ENCODE measurements around the gene LAMA1. TPM values are rescaled to one million over a fixed set of nuclear protein-coding genes. Genes with fewer than 3 reads are reported as not detected.

The LAMA1 gene
- total RNA-seq, 4 donors from 2014 or later, result under 0.01 to 1.0 (median 0.60) TPM

GRCh38 chr18:6951336-6952090 lies 166.1 kb downstream of the LAMA1 start:
- ATAC-seq, result no peak
- Histone ChIP-seq H3K9me3 (no peaks in the 10 kb centered on the region), H3K4me1 (no peaks in the 10 kb centered on the region), H3K36me3 (no peaks in the 10 kb centered on the region), H3K27me3 (peaks cover 16% of the 10 kb centered on the region), H3K27ac (no peak overlapping the region), H3K4me3 (no peak overlapping the region)
- TF ChIP-seq EP300 (IDR thresholded peaks at IDR 0.05) (no peak), CTCF (IDR thresholded peaks at IDR 0.05) (no peak), POLR2A (IDR thresholded peaks at IDR 0.05) (no peak), POLR2AphosphoS5 (IDR thresholded peaks at IDR 0.05) (no peak)
- WGBS, 2 donors (ENCODE audit: low coverage in 1 of 2), result 72 to 80% methylated on average over 1 to 13 of the region's 17 CpGs

- no peak overlapping the region for H3K4me3 ChIP-seq
- H3K27me3 ChIP-seq, result peaks cover 16% of the 10 kb centered on the region
- no peak overlapping the region for H3K27ac ChIP-seq
- TF ChIP-seq POLR2AphosphoS5 (IDR thresholded peaks at IDR 0.05) (no peak), CTCF (IDR thresholded peaks at IDR 0.05) (no peak), POLR2A (IDR thresholded peaks at IDR 0.05) (no peak), EP300 (IDR thresholded peaks at IDR 0.05) (no peak)
- no peaks in the 10 kb centered on the region for H3K36me3 ChIP-seq
- ATAC-seq, result no peak
- H3K4me1 ChIP-seq, result no peaks in the 10 kb centered on the region
- H3K9me3 ChIP-seq, result no peaks in the 10 kb centered on the region
- WGBS, 2 donors (ENCODE audit: low coverage in 1 of 2), result 82 to 84% methylated on average over 6 to 9 of the region's 14 CpGs
These were observed 167.0 kb downstream of the LAMA1 start for GRCh38 chr18:6950641-6951040.

GRCh38 chr18:6949800-6950586 lies 167.6 kb downstream of the LAMA1 start:
- WGBS, 2 donors (ENCODE audit: low coverage in 1 of 2), result 46 to 76% methylated on average over 8 to 9 of the region's 11 CpGs
- H3K9me3 ChIP-seq, result no peaks in the 10 kb centered on the region
- H3K4me3 ChIP-seq, result no peak overlapping the region
- H3K27me3 ChIP-seq, result peaks cover 16% of the 10 kb centered on the region
- no peaks in the 10 kb centered on the region for H3K4me1 ChIP-seq
- no peak for ATAC-seq
- H3K36me3 ChIP-seq, result no peaks in the 10 kb centered on the region
- no peak overlapping the region for H3K27ac ChIP-seq
- TF ChIP-seq CTCF (IDR thresholded peaks at IDR 0.05), result no peak
- no peak for TF ChIP-seq EP300 (IDR thresholded peaks at IDR 0.05)
- no peak for TF ChIP-seq POLR2AphosphoS5 (IDR thresholded peaks at IDR 0.05)
- TF ChIP-seq POLR2A (IDR thresholded peaks at IDR 0.05), result no peak

GRCh38 chr18:6948281-6949055 lies 169.1 kb downstream of the LAMA1 start:
- TF ChIP-seq CTCF (IDR thresholded peaks at IDR 0.05) (no peak), POLR2AphosphoS5 (IDR thresholded peaks at IDR 0.05) (no peak), EP300 (IDR thresholded peaks at IDR 0.05) (no peak), POLR2A (IDR thresholded peaks at IDR 0.05) (no peak)
- 51 to 80% methylated on average over 13 to 16 of the region's 16 CpGs for WGBS, 2 donors (ENCODE audit: low coverage in 1 of 2)
- Histone ChIP-seq H3K27me3 (peaks cover 12% of the 10 kb centered on the region), H3K4me1 (no peaks in the 10 kb centered on the region), H3K9me3 (no peaks in the 10 kb centered on the region), H3K27ac (no peak overlapping the region), H3K4me3 (no peak overlapping the region), H3K36me3 (no peaks in the 10 kb centered on the region)
- ATAC-seq, result no peak
